Measurements from ENCODE around the gene PFKFB4.

GRCh38 chr3:48474619-48475018 is 82.0 kb downstream of the PFKFB4 start:
- TF ChIP-seq CTCF (IDR thresholded peaks at IDR 0.05): no peak
- TF ChIP-seq POLR2A (IDR thresholded peaks at IDR 0.05): no peak
- TF ChIP-seq EP300 (IDR thresholded peaks at IDR 0.05): no peak
- TF ChIP-seq POLR2AphosphoS5 (IDR thresholded peaks at IDR 0.05): no peak

All from sigmoid colon (tissue), 4 donors.